HEK293 (cell line): ENCODE data around the gene ARHGAP25.

Source experiments
- CTCF ChIA-PET: fragments of 350-600 bp; formaldehyde crosslinking; extraction: SDS; loops from one replicate; lab custom pipeline; 2021; ENCODE audit warnings: antibody characterized with exemption; lab: Yijun Ruan, JAX
- POLR2A ChIA-PET: fragments of 300-600 bp; formaldehyde crosslinking; extraction: SDS; loops from one replicate; lab custom pipeline; 2020; ENCODE audit warnings: antibody characterized with exemption, inconsistent platforms; lab: Yijun Ruan, JAX
- H3K27ac ChIP-seq: fragments of 200-500 bp; sonication (Bioruptor generic); 2 replicates; pipeline ENCODE4 v1.5.1; 2014; ENCODE audit warnings: low read depth, low read length, control low read depth, inconsistent platforms; ENCODE audit errors: extremely low read depth
- H3K36me3 ChIP-seq, 2 experiments: fragments of 200-500 bp in 1 of 2; sonication (Bioruptor generic) in 1 of 2; 1 replicate in 1 of 2; 2 replicates in 1 of 2; pipeline ENCODE4 v1.5.1; 2014 to 2017; ENCODE audit warnings: inconsistent platforms in 2 of 2, low read length in 2 of 2; ENCODE audit not compliant: control insufficient read depth in 2 of 2, insufficient read depth in 1 of 2
- H3K4me1 ChIP-seq: fragments of 200-500 bp; sonication (Bioruptor generic); 2 replicates; pipeline ENCODE4 v1.5.1; 2014; ENCODE audit warnings: mild to moderate bottlenecking, low read length, inconsistent platforms; ENCODE audit not compliant: control insufficient read depth, insufficient read depth
- H3K4me3 ChIP-seq: 2 replicates; pipeline ENCODE4 v1.5.1; 2011; ENCODE audit warnings: low read depth, mild to moderate bottlenecking, control low read depth, low read length, moderate library complexity
- H3K9me3 ChIP-seq: fragments of 200-500 bp; sonication (Bioruptor generic); 2 replicates; pipeline ENCODE4 v1.5.1; 2014; ENCODE audit warnings: low read depth, low read length, inconsistent platforms; ENCODE audit not compliant: control insufficient read depth, insufficient read depth
- BCL11B ChIP-seq: fragments of 450-650 bp; formaldehyde crosslinking; IDR thresholded peaks from 2 replicates; pipeline ENCODE4 v1.5.1; 2016; ENCODE audit warnings: low read depth, missing biosample characterization, missing genetic modification characterization
- GLI4 ChIP-seq: fragments of 450-650 bp; formaldehyde crosslinking; IDR thresholded peaks from 2 replicates; pipeline ENCODE4 v1.5.1; 2016; ENCODE audit warnings: missing biosample characterization, missing genetic modification characterization
- REPIN1 ChIP-seq: fragments of 450-650 bp; formaldehyde crosslinking; IDR thresholded peaks from 2 replicates; pipeline ENCODE4 v1.5.1; 2017; ENCODE audit warnings: missing biosample characterization, missing genetic modification characterization, low read depth
- SCRT1 ChIP-seq: fragments of 450-650 bp; formaldehyde crosslinking; IDR thresholded peaks from 2 replicates; pipeline ENCODE4 v1.5.1; 2016; ENCODE audit warnings: missing biosample characterization, missing genetic modification characterization, borderline replicate concordance
- ZFP41 ChIP-seq: fragments of 450-650 bp; formaldehyde crosslinking; IDR thresholded peaks from 2 replicates; pipeline ENCODE4 v1.5.1; 2016; ENCODE audit warnings: missing biosample characterization, missing genetic modification characterization, borderline replicate concordance
- ZNF132 ChIP-seq: fragments of 450-650 bp; formaldehyde crosslinking; IDR thresholded peaks from 2 replicates; pipeline ENCODE4 v1.5.1; 2017; ENCODE audit warnings: missing biosample characterization, missing genetic modification characterization, borderline replicate concordance
- ZNF157 ChIP-seq: fragments of 450-650 bp; formaldehyde crosslinking; IDR thresholded peaks from 2 replicates; pipeline ENCODE4 v1.5.1; 2016; ENCODE audit warnings: missing biosample characterization, missing genetic modification characterization
- ZNF16 ChIP-seq: fragments of 450-650 bp; formaldehyde crosslinking; IDR thresholded peaks from 2 replicates; pipeline ENCODE4 v1.5.1; 2016; ENCODE audit warnings: low read depth, missing biosample characterization, missing genetic modification characterization
- ZNF175 ChIP-seq: fragments of 450-650 bp; formaldehyde crosslinking; IDR thresholded peaks from 2 replicates; pipeline ENCODE4 v1.5.1; 2016; ENCODE audit warnings: missing biosample characterization, missing genetic modification characterization
- ZNF202 ChIP-seq: fragments of 450-650 bp; formaldehyde crosslinking; IDR thresholded peaks from 2 replicates; pipeline ENCODE4 v1.5.1; 2016; ENCODE audit warnings: missing biosample characterization, missing genetic modification characterization, borderline replicate concordance
- ZNF23 ChIP-seq: fragments of 450-650 bp; formaldehyde crosslinking; IDR thresholded peaks from 2 replicates; pipeline ENCODE4 v1.5.1; 2016; ENCODE audit warnings: missing biosample characterization, missing genetic modification characterization, borderline replicate concordance
- ZNF335 ChIP-seq: fragments of 450-650 bp; formaldehyde crosslinking; conservative IDR thresholded peaks from 2 replicates; pipeline ENCODE4 v1.5.1; 2016; ENCODE audit warnings: missing biosample characterization, missing genetic modification characterization
- ZNF610 ChIP-seq: fragments of 450-650 bp; formaldehyde crosslinking; IDR thresholded peaks from 2 replicates; pipeline ENCODE4 v1.5.1; 2016; ENCODE audit warnings: missing biosample characterization, missing genetic modification characterization, borderline replicate concordance
- ZNF776 ChIP-seq: fragments of 450-650 bp; formaldehyde crosslinking; IDR thresholded peaks from 2 replicates; pipeline ENCODE4 v1.5.0; 2017; ENCODE audit warnings: missing biosample characterization, missing genetic modification characterization, borderline replicate concordance
- ZNF792 ChIP-seq: fragments of 450-650 bp; formaldehyde crosslinking; IDR thresholded peaks from 2 replicates; pipeline ENCODE4 v1.5.1; 2016; ENCODE audit warnings: missing biosample characterization, missing genetic modification characterization
- ZSCAN16 ChIP-seq: fragments of 450-650 bp; formaldehyde crosslinking; IDR thresholded peaks from 2 replicates; pipeline ENCODE4 v1.5.1; 2016; ENCODE audit warnings: missing biosample characterization, missing genetic modification characterization
- TF ChIP-seq, protein P1 (sequence below): fragments of 450-650 bp; formaldehyde crosslinking; IDR thresholded peaks from 2 replicates; pipeline ENCODE4 v1.5.1; 2016; ENCODE audit warnings: missing biosample characterization, missing genetic modification characterization
- TF ChIP-seq, protein P2 (sequence below): fragments of 450-650 bp; formaldehyde crosslinking; IDR thresholded peaks from 2 replicates; pipeline ENCODE4 v1.5.1; 2016; ENCODE audit warnings: missing biosample characterization, missing genetic modification characterization
- TF ChIP-seq, protein P3 (sequence below): fragments of 450-650 bp; formaldehyde crosslinking; IDR thresholded peaks from 2 replicates; pipeline ENCODE4 v1.5.1; 2017; ENCODE audit warnings: missing biosample characterization, missing genetic modification characterization
- TF ChIP-seq, protein P4 (sequence below): fragments of 450-650 bp; formaldehyde crosslinking; IDR thresholded peaks from 2 replicates; pipeline ENCODE4 v1.5.1; 2017; ENCODE audit warnings: missing biosample characterization, missing genetic modification characterization

The ARHGAP25 gene

DNA sequence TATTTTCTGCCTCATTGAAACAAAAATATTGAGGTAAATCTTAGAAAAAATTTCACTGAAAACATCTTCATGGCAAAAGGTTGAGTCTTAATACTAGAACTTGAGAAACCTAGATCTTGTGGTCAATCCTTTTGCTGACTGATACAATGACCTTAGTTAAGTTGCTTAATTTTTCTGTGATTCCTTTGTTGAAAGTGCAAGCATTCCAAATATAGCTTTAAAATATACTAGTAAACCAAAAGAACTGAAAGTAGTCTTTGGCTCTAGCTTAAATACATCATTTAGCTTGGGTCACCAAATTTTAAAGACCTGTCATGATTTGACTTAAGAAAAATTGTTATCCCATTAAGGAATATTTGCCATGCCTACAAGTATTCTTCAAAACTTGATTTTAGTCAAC, 119.9 kb downstream of the ARHGAP25 start:
- H3K9me3 ChIP-seq: no peaks in the 10 kb centered on the region
- H3K4me1 ChIP-seq: no peaks in the 10 kb centered on the region; the same call in 1 of the 2 replicates
- ChIA-PET CTCF (interaction anchor here (0.6 to 1.2 kb wide), 5 partner anchors 25 to 453 kb away, joined by 3 to 7 read pairs (median 4); no protein-coding TSS in a partner anchor), POLR2A (interaction anchor here (0.8 kb wide), 1 partner anchor 18 kb away, joined by 5 read pairs; no protein-coding TSS in a partner anchor)
- H3K36me3 ChIP-seq: no peaks in the 10 kb centered on the region
- no peak overlapping the region for H3K27ac ChIP-seq
- no peak overlapping the region for H3K4me3 ChIP-seq
- TF ChIP-seq, protein P1, sequence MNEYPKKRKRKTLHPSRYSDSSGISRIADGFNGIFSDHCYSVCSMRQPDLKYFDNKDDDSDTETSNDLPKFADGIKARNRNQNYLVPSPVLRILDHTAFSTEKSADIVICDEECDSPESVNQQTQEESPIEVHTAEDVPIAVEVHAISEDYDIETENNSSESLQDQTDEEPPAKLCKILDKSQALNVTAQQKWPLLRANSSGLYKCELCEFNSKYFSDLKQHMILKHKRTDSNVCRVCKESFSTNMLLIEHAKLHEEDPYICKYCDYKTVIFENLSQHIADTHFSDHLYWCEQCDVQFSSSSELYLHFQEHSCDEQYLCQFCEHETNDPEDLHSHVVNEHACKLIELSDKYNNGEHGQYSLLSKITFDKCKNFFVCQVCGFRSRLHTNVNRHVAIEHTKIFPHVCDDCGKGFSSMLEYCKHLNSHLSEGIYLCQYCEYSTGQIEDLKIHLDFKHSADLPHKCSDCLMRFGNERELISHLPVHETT (tag by site-specific recombination): no peak
- TF ChIP-seq ZNF16 (tag by site-specific recombination) (no peak), ZNF610 (tag by site-specific recombination) (no peak), ZNF202 (no peak), ZNF792 (tag by site-specific recombination) (no peak), ZNF776 (tag by site-specific recombination) (no peak), REPIN1 (no peak), ZNF175 (tag by site-specific recombination) (no peak), GLI4 (tag by site-specific recombination) (no peak), ZSCAN16 (tag by site-specific recombination) (no peak), ZNF157 (tag by site-specific recombination) (no peak), ZNF335 (tag by site-specific recombination) (no peak), ZFP41 (tag by site-specific recombination) (no peak), ZNF23 (tag by site-specific recombination) (no peak)
- TF ChIP-seq, protein P2, sequence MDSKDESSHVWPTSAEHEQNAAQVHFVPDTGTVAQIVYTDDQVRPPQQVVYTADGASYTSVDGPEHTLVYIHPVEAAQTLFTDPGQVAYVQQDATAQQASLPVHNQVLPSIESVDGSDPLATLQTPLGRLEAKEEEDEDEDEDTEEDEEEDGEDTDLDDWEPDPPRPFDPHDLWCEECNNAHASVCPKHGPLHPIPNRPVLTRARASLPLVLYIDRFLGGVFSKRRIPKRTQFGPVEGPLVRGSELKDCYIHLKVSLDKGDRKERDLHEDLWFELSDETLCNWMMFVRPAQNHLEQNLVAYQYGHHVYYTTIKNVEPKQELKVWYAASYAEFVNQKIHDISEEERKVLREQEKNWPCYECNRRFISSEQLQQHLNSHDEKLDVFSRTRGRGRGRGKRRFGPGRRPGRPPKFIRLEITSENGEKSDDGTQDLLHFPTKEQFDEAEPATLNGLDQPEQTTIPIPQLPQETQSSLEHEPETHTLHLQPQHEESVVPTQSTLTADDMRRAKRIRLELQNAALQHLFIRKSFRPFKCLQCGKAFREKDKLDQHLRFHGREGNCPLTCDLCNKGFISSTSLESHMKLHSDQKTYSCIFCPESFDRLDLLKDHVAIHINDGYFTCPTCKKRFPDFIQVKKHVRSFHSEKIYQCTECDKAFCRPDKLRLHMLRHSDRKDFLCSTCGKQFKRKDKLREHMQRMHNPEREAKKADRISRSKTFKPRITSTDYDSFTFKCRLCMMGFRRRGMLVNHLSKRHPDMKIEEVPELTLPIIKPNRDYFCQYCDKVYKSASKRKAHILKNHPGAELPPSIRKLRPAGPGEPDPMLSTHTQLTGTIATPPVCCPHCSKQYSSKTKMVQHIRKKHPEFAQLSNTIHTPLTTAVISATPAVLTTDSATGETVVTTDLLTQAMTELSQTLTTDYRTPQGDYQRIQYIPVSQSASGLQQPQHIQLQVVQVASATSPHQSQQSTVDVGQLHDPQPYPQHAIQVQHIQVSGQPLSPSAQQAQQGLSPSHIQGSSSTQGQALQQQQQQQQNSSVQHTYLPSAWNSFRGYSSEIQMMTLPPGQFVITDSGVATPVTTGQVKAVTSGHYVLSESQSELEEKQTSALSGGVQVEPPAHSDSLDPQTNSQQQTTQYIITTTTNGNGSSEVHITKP (tag by site-specific recombination): no peak
- TF ChIP-seq, protein P3, sequence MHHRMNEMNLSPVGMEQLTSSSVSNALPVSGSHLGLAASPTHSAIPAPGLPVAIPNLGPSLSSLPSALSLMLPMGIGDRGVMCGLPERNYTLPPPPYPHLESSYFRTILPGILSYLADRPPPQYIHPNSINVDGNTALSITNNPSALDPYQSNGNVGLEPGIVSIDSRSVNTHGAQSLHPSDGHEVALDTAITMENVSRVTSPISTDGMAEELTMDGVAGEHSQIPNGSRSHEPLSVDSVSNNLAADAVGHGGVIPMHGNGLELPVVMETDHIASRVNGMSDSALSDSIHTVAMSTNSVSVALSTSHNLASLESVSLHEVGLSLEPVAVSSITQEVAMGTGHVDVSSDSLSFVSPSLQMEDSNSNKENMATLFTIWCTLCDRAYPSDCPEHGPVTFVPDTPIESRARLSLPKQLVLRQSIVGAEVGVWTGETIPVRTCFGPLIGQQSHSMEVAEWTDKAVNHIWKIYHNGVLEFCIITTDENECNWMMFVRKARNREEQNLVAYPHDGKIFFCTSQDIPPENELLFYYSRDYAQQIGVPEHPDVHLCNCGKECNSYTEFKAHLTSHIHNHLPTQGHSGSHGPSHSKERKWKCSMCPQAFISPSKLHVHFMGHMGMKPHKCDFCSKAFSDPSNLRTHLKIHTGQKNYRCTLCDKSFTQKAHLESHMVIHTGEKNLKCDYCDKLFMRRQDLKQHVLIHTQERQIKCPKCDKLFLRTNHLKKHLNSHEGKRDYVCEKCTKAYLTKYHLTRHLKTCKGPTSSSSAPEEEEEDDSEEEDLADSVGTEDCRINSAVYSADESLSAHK (tag by site-specific recombination): no peak

DNA sequence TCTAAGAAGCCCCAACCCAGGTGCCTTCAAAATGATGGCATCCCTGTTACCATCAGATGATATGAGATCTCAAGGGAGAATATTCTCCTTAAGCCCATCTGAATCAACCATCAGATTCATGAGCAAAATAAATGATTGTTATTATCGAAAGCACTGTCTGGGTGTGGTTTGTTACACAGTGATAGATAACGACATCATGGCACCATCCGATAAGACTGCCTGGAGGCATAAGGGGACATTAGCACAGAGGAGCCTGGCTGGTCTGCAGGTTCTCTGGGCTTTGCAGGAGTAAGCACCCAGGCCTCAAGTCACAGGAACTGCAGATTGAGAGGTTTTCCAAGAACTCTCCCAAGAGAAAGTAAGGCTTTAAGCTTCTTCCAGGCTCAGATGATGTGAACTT, 120.9 kb downstream of the ARHGAP25 start:
- H3K4me3 ChIP-seq: no peak overlapping the region
- ChIA-PET CTCF (interaction anchor here (1.1 kb wide), 1 partner anchor 24 kb away, joined by 4 read pairs; no protein-coding TSS in a partner anchor), POLR2A (no interaction called here)
- H3K9me3 ChIP-seq: no peaks in the 10 kb centered on the region
- no peak overlapping the region for H3K27ac ChIP-seq
- H3K4me1 ChIP-seq: no peaks in the 10 kb centered on the region; the same call in 1 of the 2 replicates
- no peaks in the 10 kb centered on the region for H3K36me3 ChIP-seq
- no peak for TF ChIP-seq BCL11B (tag by site-specific recombination)
- TF ChIP-seq SCRT1 (tag by site-specific recombination): no peak
- TF ChIP-seq ZNF132 (tag by site-specific recombination): no peak
- TF ChIP-seq, protein P4, sequence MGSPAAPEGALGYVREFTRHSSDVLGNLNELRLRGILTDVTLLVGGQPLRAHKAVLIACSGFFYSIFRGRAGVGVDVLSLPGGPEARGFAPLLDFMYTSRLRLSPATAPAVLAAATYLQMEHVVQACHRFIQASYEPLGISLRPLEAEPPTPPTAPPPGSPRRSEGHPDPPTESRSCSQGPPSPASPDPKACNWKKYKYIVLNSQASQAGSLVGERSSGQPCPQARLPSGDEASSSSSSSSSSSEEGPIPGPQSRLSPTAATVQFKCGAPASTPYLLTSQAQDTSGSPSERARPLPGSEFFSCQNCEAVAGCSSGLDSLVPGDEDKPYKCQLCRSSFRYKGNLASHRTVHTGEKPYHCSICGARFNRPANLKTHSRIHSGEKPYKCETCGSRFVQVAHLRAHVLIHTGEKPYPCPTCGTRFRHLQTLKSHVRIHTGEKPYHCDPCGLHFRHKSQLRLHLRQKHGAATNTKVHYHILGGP: no peak
